Epithelial cell of proximal tubule (primary cell): Measurements from ENCODE around the gene PCK2. TPM values are rescaled to one million over a fixed set of nuclear protein-coding genes. Genes with fewer than 3 reads are reported as not detected.

ENCODE experiments used
- DNase-seq: peaks from one replicate; pipeline ENCODE4 v3.0.0-alpha.2; 2011; ENCODE audit warnings: low read depth
- H3K4me3 ChIP-seq: 2 replicates; pipeline ENCODE4 v1.5.1; 2011; ENCODE audit warnings: low read depth, mild to moderate bottlenecking, low read length
- CTCF ChIP-seq: conservative IDR thresholded peaks from 2 replicates; pipeline ENCODE4 v1.5.1; 2012; ENCODE audit warnings: low read depth, mild to moderate bottlenecking, low read length
- total RNA-seq: library from RNA; depleted of rRNA; stranded (reverse); fragments of >200 nt; gene quantifications from 2 replicates; pipeline ENCODE4 v1.2.3, GENCODE V29; 2015

PCK2 gene
- total RNA-seq, 1 donor from 2014 or later, result 40.0 TPM

GRCh38 chr14:24106672-24107271 is 12.7 kb downstream of the PCK2 start:
- DNase-seq, result no peak
- no peak overlapping the region for H3K4me3 ChIP-seq
- no peak for TF ChIP-seq CTCF

GRCh38 chr14:24108336-24108874 is 14.3 kb downstream of the PCK2 start:
- H3K4me3 ChIP-seq, result no peak overlapping the region
- DNase-seq, result no peak
- TF ChIP-seq CTCF, result no peak

- DNase-seq, result no peak
- TF ChIP-seq CTCF, result no peak
- H3K4me3 ChIP-seq, result no peak overlapping the region
These were observed 15.9 kb downstream of the PCK2 start for GRCh38 chr14:24110060-24110459.

GRCh38 chr14:24110523-24110922 is 16.4 kb downstream of the PCK2 start:
- no peak for DNase-seq
- H3K4me3 ChIP-seq, result no peak overlapping the region
- TF ChIP-seq CTCF, result no peak

- no peak for TF ChIP-seq CTCF
- peak overlapping the region; percentile 68 for H3K4me3 ChIP-seq
- no peak for DNase-seq
These were observed 19.3 kb downstream of the PCK2 start for GRCh38 chr14:24113379-24113800.

GRCh38 chr14:24113801-24114531 is 19.9 kb downstream of the PCK2 start:
- peak overlapping the region; percentile 68 for H3K4me3 ChIP-seq
- TF ChIP-seq CTCF, result no peak
- DNase-seq, result peak; percentile 82
